ENCODE measurements around the gene LOXHD1. TPM values are rescaled to one million over a fixed set of nuclear protein-coding genes. Genes with fewer than 3 reads are reported as not detected.

LOXHD1 gene
- total and polyA plus RNA-seq, 2 donors from 2014 or later, result 0.25 TPM; not detected in 1

DNA sequence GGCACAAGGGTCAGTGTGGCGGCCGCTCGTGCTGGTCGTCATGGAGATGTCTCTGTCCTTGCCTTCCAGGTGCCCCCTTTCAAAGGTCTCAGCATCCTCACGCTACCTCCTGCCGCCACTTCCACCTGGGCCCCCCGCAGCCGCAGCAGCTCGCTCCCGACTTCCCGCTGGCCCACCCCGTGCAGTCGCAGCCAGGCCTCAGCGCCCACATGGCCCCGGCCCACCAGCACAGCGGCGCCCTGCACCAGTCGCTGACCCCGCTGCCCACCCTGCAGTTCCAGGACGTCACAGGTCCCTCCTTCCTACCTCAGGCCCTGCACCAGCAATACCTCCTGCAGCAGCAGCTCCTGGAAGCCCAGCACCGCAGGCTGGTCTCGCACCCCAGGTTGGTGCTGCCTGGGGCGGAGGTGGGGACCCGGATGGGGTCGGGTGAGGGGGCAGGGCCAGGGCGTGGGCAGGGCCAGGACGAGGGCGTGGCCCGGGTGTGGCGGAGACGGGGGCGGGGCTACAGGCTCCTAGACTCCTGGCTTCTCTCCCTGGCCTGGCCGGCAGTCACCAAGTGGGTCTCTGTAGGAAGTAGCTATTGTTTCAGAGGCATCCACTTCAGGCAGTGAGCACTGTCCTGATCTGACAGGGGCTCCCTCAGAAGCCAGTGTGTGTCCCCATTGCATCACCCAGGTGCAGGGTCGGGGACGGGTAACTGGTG, 223.7 kb downstream of the LOXHD1 start:
- no peak overlapping the region for H3K9ac ChIP-seq (ENCODE audit: low read length in 3 of 3)
- intact Hi-C loops (cut with DNase I), result no loop called here
- no peaks in the 10 kb centered on the region for H3K27me3 ChIP-seq (ENCODE audit: control insufficient read depth, insufficient read depth, low read length)
- H3K4me3 ChIP-seq (ENCODE audit: low read length in 3 of 3), result no peak overlapping the region
- H3K9me3 ChIP-seq (ENCODE audit: control insufficient read depth in 2 of 3, insufficient read depth in 1 of 3, low read length in 3 of 3), result no peaks in the 10 kb centered on the region
- H3K27ac ChIP-seq (ENCODE audit: low read depth in 2 of 2, low read length in 2 of 2), result no peak overlapping the region
- DNase-seq, result peak in 1 of 5 donors; percentile 69
- no peaks in the 10 kb centered on the region for H3K4me1 ChIP-seq (ENCODE audit: control insufficient read depth in 2 of 3, insufficient read depth in 2 of 3, low read depth in 1 of 3, low read length in 3 of 3)
- no peak for TF ChIP-seq CTCF (IDR thresholded peaks at IDR 0.05; ENCODE audit: borderline replicate concordance, extremely low read depth, insufficient read depth)
- no peaks in the 10 kb centered on the region for H3K36me3 ChIP-seq (ENCODE audit: control insufficient read depth in 2 of 3, insufficient read depth in 3 of 3, low read length in 3 of 3)
- FAIRE-seq, result no peak

GRCh38 chr18:46431522-46432171, 225.4 kb downstream of the LOXHD1 start:
- intact Hi-C loops (cut with DNase I), result no loop called here
- no peak overlapping the region for H3K27ac ChIP-seq (ENCODE audit: low read depth in 2 of 2, low read length in 2 of 2)
- no peak for DNase-seq
- H3K9me3 ChIP-seq (ENCODE audit: control insufficient read depth in 2 of 3, insufficient read depth in 1 of 3, low read length in 3 of 3), result no peaks in the 10 kb centered on the region
- no peaks in the 10 kb centered on the region for H3K36me3 ChIP-seq (ENCODE audit: control insufficient read depth in 2 of 3, insufficient read depth in 3 of 3, low read length in 3 of 3)
- TF ChIP-seq CTCF (IDR thresholded peaks at IDR 0.05; ENCODE audit: borderline replicate concordance, extremely low read depth, insufficient read depth), result no peak
- H3K27me3 ChIP-seq (ENCODE audit: control insufficient read depth, insufficient read depth, low read length), result no peaks in the 10 kb centered on the region
- no peak overlapping the region for H3K4me3 ChIP-seq (ENCODE audit: low read length in 3 of 3)
- no peaks in the 10 kb centered on the region for H3K4me1 ChIP-seq (ENCODE audit: control insufficient read depth in 2 of 3, insufficient read depth in 2 of 3, low read depth in 1 of 3, low read length in 3 of 3)
- no peak overlapping the region for H3K9ac ChIP-seq (ENCODE audit: low read length in 3 of 3)
- no peak for FAIRE-seq

- H3K9me3 ChIP-seq (ENCODE audit: control insufficient read depth in 2 of 3, insufficient read depth in 1 of 3, low read length in 3 of 3), result no peaks in the 10 kb centered on the region
- H3K4me3 ChIP-seq (ENCODE audit: low read length in 3 of 3), result no peak overlapping the region
- no peak for DNase-seq
- H3K4me1 ChIP-seq (ENCODE audit: control insufficient read depth in 2 of 3, insufficient read depth in 2 of 3, low read depth in 1 of 3, low read length in 3 of 3), result no peaks in the 10 kb centered on the region
- H3K36me3 ChIP-seq (ENCODE audit: control insufficient read depth in 2 of 3, insufficient read depth in 3 of 3, low read length in 3 of 3), result no peaks in the 10 kb centered on the region
- FAIRE-seq, result no peak
- no peak overlapping the region for H3K27ac ChIP-seq (ENCODE audit: low read depth in 2 of 2, low read length in 2 of 2)
- no peak overlapping the region for H3K9ac ChIP-seq (ENCODE audit: low read length in 3 of 3)
- TF ChIP-seq CTCF (IDR thresholded peaks at IDR 0.05; ENCODE audit: borderline replicate concordance, extremely low read depth, insufficient read depth), result no peak
- H3K27me3 ChIP-seq (ENCODE audit: control insufficient read depth, insufficient read depth, low read length), result no peaks in the 10 kb centered on the region
- intact Hi-C loops (cut with DNase I), result no loop called here
Measured at GRCh38 chr18:46429649-46430224, 227.3 kb downstream of the LOXHD1 start.
